ENCODE data around the gene NTF4. TPM values are rescaled to one million over a fixed set of nuclear protein-coding genes. Genes with fewer than 3 reads are reported as not detected.

NTF4 gene
- total and polyA plus RNA-seq, 2 of the 13 experiments (the other 11 are each of a cell fraction or from before 2014, with no cell fraction given) = not detected

GRCh38 chr19:49074869-49075268, 10.3 kb upstream of the NTF4 start (continued):
- TF ChIP-seq THAP9 (CRISPR knock-in tag; IDR thresholded peaks at IDR 0.05; ENCODE audit: borderline replicate concordance) (0 out of 2 replicates have a peak, but pooled peaks have one; percentile 27), KDM2A (CRISPR knock-in tag; IDR thresholded peaks at IDR 0.05; ENCODE audit: borderline replicate concordance, low read depth) (peak; percentile 47; the same call in 1 of the 2 replicates), THRA (CRISPR knock-in tag; IDR thresholded peaks at IDR 0.05; ENCODE audit: borderline replicate concordance) (peak; percentile 18; the same call in 1 of the 2 replicates), CTCF (CRISPR knock-in tag; IDR thresholded peaks at IDR 0.05) (peak; percentile 87), SMC3 (IDR thresholded peaks at IDR 0.05; ENCODE audit: low read length) (peak; percentile 62), ZNF639 (CRISPR knock-in tag; conservative IDR thresholded peaks at IDR 0.05) (0 out of 2 replicates have a peak, but pooled peaks have one; percentile 34), GATAD2A (CRISPR knock-in tag; IDR thresholded peaks at IDR 0.05) (0 out of 2 replicates have a peak, but pooled peaks have one; percentile 28)

Data from HepG2 (cell line).